K562 (cell line): ENCODE measurements around the gene NACC1. TPM values are rescaled to one million over a fixed set of nuclear protein-coding genes. Genes with fewer than 3 reads are reported as not detected.
A peak's percentile ranks its signal among the peaks of the same experiment; 100 is the strongest.

ENCODE experiments used
- ATF2 ChIP-seq: sonication (generic); formaldehyde crosslinking; IDR thresholded peaks from 2 replicates; pipeline ENCODE4 v1.8.1; 2022; ENCODE audit warnings: missing genetic modification reagents
- CC2D1A ChIP-seq: fragments of 450-650 bp; IDR thresholded peaks from 2 replicates; pipeline ENCODE4 v1.6.1; 2017; ENCODE audit warnings: mild to moderate bottlenecking
- CHD2 ChIP-seq: IDR thresholded peaks from 2 replicates; pipeline ENCODE4 v1.6.1; 2011; ENCODE audit warnings: low read depth, low read length
- CHD4 ChIP-seq: fragments of 200-600 bp; sonication (generic); IDR thresholded peaks from 3 replicates; pipeline ENCODE4 v1.6.1; 2012; ENCODE audit warnings: low read depth, mild to moderate bottlenecking, mixed read lengths, low read length, inconsistent platforms; ENCODE audit not compliant: insufficient read depth, insufficient replicate concordance, poor library complexity, severe bottlenecking
- DIDO1 ChIP-seq: fragments of 450-650 bp; IDR thresholded peaks from 2 replicates; pipeline ENCODE4 v1.6.1; 2016; ENCODE audit warnings: low read depth, missing biosample characterization, missing genetic modification characterization
- E2F4 ChIP-seq: sonication (generic); formaldehyde crosslinking; IDR thresholded peaks from 2 replicates; pipeline ENCODE4 v1.8.0; 2022; ENCODE audit warnings: mild to moderate bottlenecking, low read depth, missing genetic modification reagents
- EP300 ChIP-seq: IDR thresholded peaks from 2 replicates; pipeline ENCODE4 v1.6.1; 2012; ENCODE audit warnings: low read length, improper control_type of control experiment
- HIVEP1 ChIP-seq: fragments of 250-450 bp; sonication (Bioruptor Pico); IDR thresholded peaks from 2 replicates; pipeline ENCODE4 v1.4.0; 2020; ENCODE audit warnings: mild to moderate bottlenecking
- KLF1 ChIP-seq: fragments of 450-650 bp; IDR thresholded peaks from 2 replicates; pipeline ENCODE4 v1.6.1; 2016; ENCODE audit warnings: missing genetic modification characterization, missing compliant biosample characterization
- LARP7 ChIP-seq: fragments of 450-650 bp; IDR thresholded peaks from 2 replicates; pipeline ENCODE4 v1.6.1; 2016
- NONO ChIP-seq, 2 experiments: fragments of 200-400 bp in 1 of 2; fragments of 450-650 bp in 1 of 2; formaldehyde crosslinking in 1 of 2; IDR thresholded peaks; 2 replicates each; pipeline ENCODE4 v1.6.1; 2017; ENCODE audit warnings: low read depth in 2 of 2, mild to moderate bottlenecking in 2 of 2, moderate library complexity in 2 of 2, low read length in 1 of 2
- PCBP2 ChIP-seq: fragments of 200-400 bp; formaldehyde crosslinking; IDR thresholded peaks from 2 replicates; pipeline ENCODE4 v1.6.1; 2018; ENCODE audit warnings: low read length, low read depth, mild to moderate bottlenecking, moderate library complexity; ENCODE audit not compliant: poor library complexity, severe bottlenecking
- RBM39 ChIP-seq: fragments of 200-400 bp; formaldehyde crosslinking; optimal IDR thresholded peaks from 2 replicates; pipeline ENCODE3; 2018; ENCODE audit warnings: low read depth, low read length
- TAL1 ChIP-seq: fragments of 450-650 bp; IDR thresholded peaks from 2 replicates; pipeline ENCODE4 v1.6.1; 2016; ENCODE audit warnings: mild to moderate bottlenecking
- TRIM25 ChIP-seq: fragments of 450-650 bp; IDR thresholded peaks from 2 replicates; pipeline ENCODE4 v1.7.0; 2016; ENCODE audit warnings: borderline replicate concordance
- ZNF12 ChIP-seq: sonication (generic); formaldehyde crosslinking; IDR thresholded peaks from 2 replicates; pipeline ENCODE4 v1.4.0; 2020; ENCODE audit warnings: mild to moderate bottlenecking, missing genetic modification reagents
- ZNF197 ChIP-seq: fragments of 200-800 bp; sonication (Bioruptor generic); IDR thresholded peaks from 2 replicates; pipeline ENCODE4 v1.6.1; 2016; ENCODE audit warnings: low read depth, missing genetic modification characterization, missing compliant biosample characterization
- ZNF561 ChIP-seq: fragments of 450-650 bp; formaldehyde crosslinking; conservative IDR thresholded peaks from 2 replicates; pipeline ENCODE4 v1.4.0; 2020; ENCODE audit warnings: mild to moderate bottlenecking, moderate library complexity
- ZNF586 ChIP-seq: fragments of 450-650 bp; formaldehyde crosslinking; conservative IDR thresholded peaks from 2 replicates; pipeline ENCODE4 v1.4.0; 2020; ENCODE audit warnings: mild to moderate bottlenecking, moderate library complexity
- ZNF592 ChIP-seq: fragments of 450-650 bp; IDR thresholded peaks from 2 replicates; pipeline ENCODE4 v1.6.1; 2017; ENCODE audit warnings: antibody characterized with exemption, mild to moderate bottlenecking
- ZNF780A ChIP-seq: fragments of 250-450 bp; sonication (Bioruptor Pico); IDR thresholded peaks from 2 replicates; pipeline ENCODE4 v1.5.0; 2021; ENCODE audit warnings: mild to moderate bottlenecking
- polyA plus RNA-seq, 8 experiments: library from polyadenylated mRNA; depleted of rRNA in 4 of 8; stranded (reverse) in 5 of 8; unstranded in 3 of 8; fragments of >200 nt; fragmentation: Nextera tagmentation in 2 of 8; fragmentation: Illumina TruSeq in 1 of 8; extraction: Ambion mirVana in 2 of 8; extraction: Trizol in 1 of 8; gene quantifications; 2 replicates each; pipeline versions ENCODE4 v1.2.1 to v1.2.3, GENCODE V29; 2011 to 2014; ENCODE audit warnings: inconsistent platforms in 1 of 8, missing spikeins in 1 of 8
- total RNA-seq, 7 experiments: library from RNA; depleted of rRNA in 6 of 7; stranded (reverse); fragments of >200 nt in 6 of 7; fragmentation: Illumina TruSeq in 2 of 7; extraction: Trizol in 2 of 7; gene quantifications; 2 replicates each; pipeline versions ENCODE4 v1.2.1 to v1.2.3, GENCODE V29; 2011 to 2021; ENCODE audit warnings: low replicate concordance in 1 of 7

Gene NACC1
- total and polyA plus RNA-seq, 9 of the 15 experiments (the other 6 are each of a cell fraction or from before 2014, with no cell fraction given), result 0.04 to 96.6 (median 25.8) TPM

GRCh38 chr19:13151605-13152355 lies 33.7 kb downstream of the NACC1 start (continued):
- TF ChIP-seq ATF2 (CRISPR knock-in tag), result no peak
- TF ChIP-seq ZNF586 (CRISPR knock-in tag), result no peak
- no peak for TF ChIP-seq ZNF12
- TF ChIP-seq TAL1, result no peak
- no peak for TF ChIP-seq ZNF561 (CRISPR knock-in tag)
- TF ChIP-seq ZNF592, result no peak
- TF ChIP-seq NONO (IDR thresholded peaks at IDR 0.05; ENCODE audit: low read depth in 2 of 2, low read length in 1 of 2), result no peak; a peak in 1 of 4 replicates
- peak; percentile 83 for TF ChIP-seq E2F4
- no peak for TF ChIP-seq TRIM25
- no peak for TF ChIP-seq ZNF197
- peak; percentile 90 for TF ChIP-seq KLF1
- no peak for TF ChIP-seq HIVEP1 (CRISPR knock-in tag)
- no peak for TF ChIP-seq CC2D1A
- no peak for TF ChIP-seq CHD4
- no peak for TF ChIP-seq ZNF780A (CRISPR knock-in tag)
- no peak for TF ChIP-seq PCBP2
- TF ChIP-seq CHD2, result no peak
- TF ChIP-seq LARP7, result no peak
- no peak for TF ChIP-seq RBM39
- no peak for TF ChIP-seq DIDO1 (tag)
- peak; percentile 7; the same call in 1 of the 2 replicates for TF ChIP-seq EP300
